HG02588 (cell line): ENCODE data around the gene ARHGAP26.
A peak's percentile ranks its signal among the peaks of the same experiment; 100 is the strongest.

Experiments used
- ATAC-seq: cut with Tn5 transposase; IDR thresholded peaks from one replicate; pipeline ENCODE4 v1.9.1; 2021; ENCODE audit warnings: mild to moderate bottlenecking, moderate library complexity; ENCODE audit not compliant: unreplicated experiment

The ARHGAP26 gene

GRCh38 chr5:142827934-142828576 lies 57.9 kb downstream of the ARHGAP26 start:
- no peak for ATAC-seq

- ATAC-seq = no peak
Measured at GRCh38 chr5:142828797-142829535, 58.8 kb downstream of the ARHGAP26 start.

GRCh38 chr5:142829801-142830220 lies 59.6 kb downstream of the ARHGAP26 start:
- no peak for ATAC-seq

- ATAC-seq = no peak
Measured at GRCh38 chr5:142830241-142831008, 60.2 kb downstream of the ARHGAP26 start.

GRCh38 chr5:142831009-142831383 lies 60.8 kb downstream of the ARHGAP26 start:
- ATAC-seq = no peak

- no peak for ATAC-seq
Measured at GRCh38 chr5:142832263-142832662, 62.1 kb downstream of the ARHGAP26 start.

- no peak for ATAC-seq
Measured at GRCh38 chr5:142833517-142834449, 63.6 kb downstream of the ARHGAP26 start.

- ATAC-seq = no peak
Measured at GRCh38 chr5:142834504-142834903, 64.3 kb downstream of the ARHGAP26 start.

GRCh38 chr5:142835540-142835939 lies 65.4 kb downstream of the ARHGAP26 start:
- ATAC-seq = no peak

- no peak for ATAC-seq
Measured at GRCh38 chr5:142836048-142836447, 65.9 kb downstream of the ARHGAP26 start.

GRCh38 chr5:142837081-142837725 lies 67.0 kb downstream of the ARHGAP26 start:
- ATAC-seq = no peak

GRCh38 chr5:142838845-142839244 lies 68.7 kb downstream of the ARHGAP26 start:
- no peak for ATAC-seq

GRCh38 chr5:142839711-142840346 lies 69.7 kb downstream of the ARHGAP26 start:
- ATAC-seq = no peak

- no peak for ATAC-seq
Measured at GRCh38 chr5:142840575-142840974, 70.4 kb downstream of the ARHGAP26 start.

GRCh38 chr5:142841511-142842265 lies 71.5 kb downstream of the ARHGAP26 start:
- ATAC-seq = no peak

GRCh38 chr5:142842994-142843905 lies 73.1 kb downstream of the ARHGAP26 start:
- no peak for ATAC-seq

- no peak for ATAC-seq
Measured at GRCh38 chr5:142844866-142845265, 74.7 kb downstream of the ARHGAP26 start.

- ATAC-seq = peak; percentile 48
Measured at GRCh38 chr5:142845402-142845921, 75.3 kb downstream of the ARHGAP26 start.
